Lung (tissue), 12 donors: ENCODE measurements around the gene INVS. TPM values are rescaled to one million over a fixed set of nuclear protein-coding genes. Genes with fewer than 3 reads are reported as not detected.
"Not testable (repeated sequence)": the region's sequence is repeated elsewhere in the genome, so short reads cannot be mapped to it uniquely, and the experiment has no call there.

Experiments
- ATAC-seq: fragments of 200-7000 bp; cut with Tn5 transposase; one replicate; pipeline ENCODE4 v1.9.1; 2020; ENCODE audit warnings: moderate number of reproducible peaks; ENCODE audit not compliant: insufficient read depth, low FRiP score
- DNase-seq, 3 donors: peaks; one replicate each; pipeline ENCODE4 v3.0.0-alpha.2; 2013 to 2017
- H3K27ac ChIP-seq, 2 donors: one replicate each; pipeline ENCODE4 v1.5.1; 2013; ENCODE audit warnings: mild to moderate bottlenecking in 2 of 2, moderate library complexity in 2 of 2, control low read depth in 1 of 2, inconsistent platforms in 1 of 2, low read depth in 1 of 2, low read length in 1 of 2
- H3K27me3 ChIP-seq, 3 donors: one replicate each; pipeline ENCODE4 v1.5.1; 2013; ENCODE audit warnings: low read length in 2 of 3; ENCODE audit not compliant: control insufficient read depth in 3 of 3, insufficient read depth in 3 of 3
- H3K36me3 ChIP-seq, 4 donors: one replicate each; pipeline ENCODE4 v1.5.1; 2013; ENCODE audit warnings: low read length in 4 of 4, mild to moderate bottlenecking in 1 of 4, moderate library complexity in 1 of 4; ENCODE audit not compliant: control insufficient read depth in 4 of 4, insufficient read depth in 4 of 4
- H3K4me1 ChIP-seq, 5 donors: one replicate each; pipeline ENCODE4 v1.5.1; 2013; ENCODE audit warnings: low read length in 5 of 5, mild to moderate bottlenecking in 2 of 5, moderate library complexity in 1 of 5; ENCODE audit not compliant: control insufficient read depth in 5 of 5, insufficient read depth in 5 of 5
- H3K4me3 ChIP-seq: one replicate; pipeline ENCODE4 v1.5.1; 2013; ENCODE audit warnings: mild to moderate bottlenecking, control low read depth, moderate library complexity
- H3K9ac ChIP-seq, 2 donors: one replicate each; pipeline ENCODE4 v1.5.1; 2013; ENCODE audit warnings: low read length in 2 of 2, control low read depth in 1 of 2; ENCODE audit not compliant: insufficient read depth in 1 of 2
- H3K9me3 ChIP-seq, 4 donors: one replicate each; pipeline ENCODE4 v1.5.1; 2013; ENCODE audit warnings: low read length in 3 of 4, mild to moderate bottlenecking in 1 of 4, moderate library complexity in 1 of 4; ENCODE audit not compliant: control insufficient read depth in 4 of 4, insufficient read depth in 3 of 4
- WGBS, 2 donors: extraction: QIAGEN DNeasy Blood & Tissue Kit; methylation state at CpG; one replicate each; pipeline ENCODE4 v1.1.7; 2013; 5-methylcytosine and 5-hydroxymethylcytosine counted together
- polyA plus RNA-seq, 2 donors: library from polyadenylated mRNA; stranded (reverse); fragments of 200-250 nt; gene quantifications; one replicate each; pipeline ENCODE4 v1.2.1, GENCODE V29; 2013
- total RNA-seq, 2 donors: library from RNA; depleted of rRNA in 1 of 2; stranded (reverse); fragments of >200 nt in 1 of 2; gene quantifications; one replicate each; pipeline ENCODE4 v1.2.1, GENCODE V29; 2014 to 2021
- TF ChIP-seq, protein P1 (sequence below): IDR thresholded peaks from 2 replicates; pipeline ENCODE4 v1.5.1; 2012; ENCODE audit warnings: mild to moderate bottlenecking; ENCODE audit errors: control extremely low read depth, extremely low read depth
- donor health status: control.
- donor health status: control.
- donor health status: Bipolar disorder and iron deficiency.
- donor health status: healthy.
- donor health status: DM: yes; HTN: yes; CAD: no.

Gene INVS
- total and polyA plus RNA-seq, 4 donors = 3.4 to 52.1 (median 12.5) TPM

DNA sequence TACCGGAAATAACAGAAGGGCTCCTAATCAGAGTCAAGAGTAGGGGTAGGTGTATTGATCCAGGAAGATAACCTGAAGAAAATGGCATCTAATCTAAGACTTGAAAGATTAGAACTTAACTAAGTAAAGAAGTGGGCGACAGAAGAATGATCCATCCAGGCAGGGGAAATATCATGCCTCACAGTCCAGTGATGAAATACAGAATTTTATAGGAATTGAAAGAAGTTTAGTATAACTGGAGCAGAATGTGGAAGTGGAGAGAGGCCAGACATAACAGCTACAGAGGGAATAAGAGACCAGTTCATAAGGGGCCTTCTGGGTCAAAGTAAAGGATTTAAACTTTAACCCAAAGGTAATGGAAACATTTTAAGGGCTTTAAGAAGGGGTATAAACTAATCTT, 42.5 kb upstream of the INVS start:
- TF ChIP-seq, protein P1, sequence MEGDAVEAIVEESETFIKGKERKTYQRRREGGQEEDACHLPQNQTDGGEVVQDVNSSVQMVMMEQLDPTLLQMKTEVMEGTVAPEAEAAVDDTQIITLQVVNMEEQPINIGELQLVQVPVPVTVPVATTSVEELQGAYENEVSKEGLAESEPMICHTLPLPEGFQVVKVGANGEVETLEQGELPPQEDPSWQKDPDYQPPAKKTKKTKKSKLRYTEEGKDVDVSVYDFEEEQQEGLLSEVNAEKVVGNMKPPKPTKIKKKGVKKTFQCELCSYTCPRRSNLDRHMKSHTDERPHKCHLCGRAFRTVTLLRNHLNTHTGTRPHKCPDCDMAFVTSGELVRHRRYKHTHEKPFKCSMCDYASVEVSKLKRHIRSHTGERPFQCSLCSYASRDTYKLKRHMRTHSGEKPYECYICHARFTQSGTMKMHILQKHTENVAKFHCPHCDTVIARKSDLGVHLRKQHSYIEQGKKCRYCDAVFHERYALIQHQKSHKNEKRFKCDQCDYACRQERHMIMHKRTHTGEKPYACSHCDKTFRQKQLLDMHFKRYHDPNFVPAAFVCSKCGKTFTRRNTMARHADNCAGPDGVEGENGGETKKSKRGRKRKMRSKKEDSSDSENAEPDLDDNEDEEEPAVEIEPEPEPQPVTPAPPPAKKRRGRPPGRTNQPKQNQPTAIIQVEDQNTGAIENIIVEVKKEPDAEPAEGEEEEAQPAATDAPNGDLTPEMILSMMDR = no peak
- no peaks in the 10 kb centered on the region for H3K27me3 ChIP-seq
- H3K4me1 ChIP-seq = no peaks in the 10 kb centered on the region
- peaks cover 0 to 10% (median 2%) of the 10 kb centered on the region in 4 donors for H3K36me3 ChIP-seq
- 84 to 88% methylated on average over 2 of the region's 2 CpGs for WGBS, 2 donors
- no peak overlapping the region for H3K9ac ChIP-seq
- ATAC-seq (no peak), DNase-seq (no peak)
- no peak overlapping the region for H3K4me3 ChIP-seq
- H3K27ac ChIP-seq = no peak overlapping the region
- H3K9me3 ChIP-seq = no peaks in the 10 kb centered on the region

DNA sequence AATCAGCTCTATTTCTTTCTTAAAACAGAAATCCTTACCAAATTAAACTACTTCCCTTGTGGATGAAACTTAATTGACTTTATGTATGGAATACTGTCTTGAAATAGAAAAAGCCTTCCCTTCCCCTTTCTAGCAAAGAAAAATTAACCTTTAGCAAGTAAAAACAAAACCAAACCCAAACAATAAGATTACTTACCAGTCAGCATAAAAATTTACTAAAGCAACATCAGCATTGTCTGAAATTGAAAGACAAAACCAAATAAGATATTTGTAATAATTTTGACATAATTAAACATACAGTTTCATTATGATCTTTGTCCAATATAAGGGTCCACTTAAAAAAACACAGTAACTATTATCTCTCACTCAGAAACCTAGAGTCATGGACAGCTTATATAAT, 41.4 kb upstream of the INVS start:
- no peak overlapping the region for H3K4me3 ChIP-seq
- TF ChIP-seq, protein P1 = no peak
- no peaks in the 10 kb centered on the region for H3K27me3 ChIP-seq
- no peak for DNase-seq
- peaks cover 0 to 10% (median 2%) of the 10 kb centered on the region in 4 donors for H3K36me3 ChIP-seq
- no peaks in the 10 kb centered on the region for H3K9me3 ChIP-seq
- ATAC-seq = no peak
- H3K4me1 ChIP-seq = no peaks in the 10 kb centered on the region
- no peak overlapping the region for H3K27ac ChIP-seq
- H3K9ac ChIP-seq = no peak overlapping the region

DNA sequence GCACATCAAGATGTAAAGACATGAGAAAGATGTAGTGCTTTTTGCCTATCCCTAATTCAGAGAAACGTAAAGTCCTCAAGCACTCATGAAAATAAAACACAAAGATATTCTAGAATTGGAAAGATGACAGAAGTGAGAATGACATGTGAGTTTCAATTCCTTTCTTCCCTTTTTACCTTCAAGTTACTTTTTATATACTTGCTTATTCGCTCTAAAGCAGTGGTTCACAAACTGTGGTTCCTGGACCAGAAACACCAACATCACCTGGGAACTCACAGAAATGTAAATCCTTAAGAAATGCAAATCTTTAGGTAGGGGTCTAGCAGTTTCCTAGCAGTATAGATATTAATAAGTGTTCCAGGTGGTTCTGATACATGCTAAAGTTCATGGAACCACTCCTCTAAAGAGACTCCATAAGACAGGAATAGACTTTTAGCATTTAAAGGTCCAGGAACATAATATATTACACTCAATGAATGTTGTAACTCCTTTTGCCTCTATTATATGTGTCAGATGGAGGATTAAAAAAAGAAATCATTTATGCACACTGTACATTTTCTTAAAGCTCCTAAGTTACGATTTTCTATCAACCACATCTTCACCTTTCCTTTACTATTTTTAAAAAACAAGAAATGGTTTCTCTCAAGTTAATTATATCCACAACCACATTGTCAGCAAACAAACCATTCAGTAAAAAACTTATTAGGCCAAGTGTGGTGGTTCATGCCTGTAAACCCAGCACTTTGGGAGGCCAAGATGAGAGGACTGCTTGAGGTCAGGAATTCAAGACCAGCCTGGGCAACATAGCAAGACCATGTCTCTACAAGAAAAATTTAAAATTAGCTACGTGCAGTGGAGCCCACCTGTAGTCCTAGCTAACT, 40.1 kb upstream of the INVS start:
- H3K4me3 ChIP-seq = no peak overlapping the region

DNA sequence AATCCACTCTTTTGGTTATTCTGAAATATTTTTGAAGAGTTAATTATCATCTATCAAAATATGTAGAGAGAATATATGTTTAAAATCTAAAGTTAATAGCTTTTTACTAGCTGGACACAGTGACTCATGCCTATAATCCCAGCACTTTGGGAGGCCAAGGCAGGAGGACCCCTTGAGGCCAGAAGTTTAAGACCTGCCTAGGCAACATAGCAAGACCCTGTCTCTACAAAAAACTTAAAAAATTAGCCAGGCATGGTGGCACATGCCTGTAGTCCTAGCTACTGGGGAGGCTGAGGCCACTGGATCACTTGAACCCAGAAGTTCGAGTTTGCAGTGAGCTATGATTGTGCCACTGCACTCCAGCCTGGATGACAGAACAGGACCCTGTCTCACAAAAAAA, 36.4 kb upstream of the INVS start:
- H3K27ac ChIP-seq, H3K36me3 ChIP-seq, H3K4me3 ChIP-seq, H3K9ac ChIP-seq, ATAC-seq, H3K27me3 ChIP-seq, DNase-seq, H3K9me3 ChIP-seq: not testable (repeated sequence)
- H3K4me1 ChIP-seq = peaks cover 0 to 14% (median 6%) of the 10 kb centered on the region in 5 donors
- WGBS, 2 donors = 91 to 93% methylated on average over 1 of the region's 1 CpG

More for the DNA sequence above, 40.1 kb upstream of the INVS start:
- H3K9me3 ChIP-seq = no peaks in the 10 kb centered on the region
- no peak overlapping the region for H3K9ac ChIP-seq
- DNase-seq = no peak
- peaks cover 0 to 10% (median 6%) of the 10 kb centered on the region in 5 donors for H3K4me1 ChIP-seq
- ATAC-seq = no peak
- H3K27ac ChIP-seq = no peak overlapping the region
- peaks cover 0 to 10% (median 2%) of the 10 kb centered on the region in 4 donors for H3K36me3 ChIP-seq
- no peaks in the 10 kb centered on the region for H3K27me3 ChIP-seq
- TF ChIP-seq, protein P1 = no peak
- 88 to 90% methylated on average over 4 of the region's 4 CpGs for WGBS, 2 donors
